ENCODE measurements around the gene MACROH2A1.

The MACROH2A1 gene

GRCh38 chr5:135441350-135441831 lies 42.4 kb upstream of the MACROH2A1 start:
- H4K20me1 ChIP-seq (ENCODE audit: insufficient read depth, low read length): no peaks in the 10 kb centered on the region
- no peak overlapping the region for H3K9ac ChIP-seq (ENCODE audit: low read length)
- no peak overlapping the region for H3K4me3 ChIP-seq (ENCODE audit: low read length)
- no peaks in the 10 kb centered on the region for H3K79me2 ChIP-seq (ENCODE audit: low read length)
- peaks cover 6% of the 10 kb centered on the region; the same call in 1 of the 2 replicates for H3K27me3 ChIP-seq (ENCODE audit: low read depth, low read length)
- H3K4me2 ChIP-seq (ENCODE audit: low read length): no peak overlapping the region
- no peaks in the 10 kb centered on the region for H3K9me3 ChIP-seq (ENCODE audit: insufficient read depth, low read length)
- H3K4me1 ChIP-seq (ENCODE audit: low read length): peaks cover 30% of the 10 kb centered on the region
- no peak overlapping the region for H3K27ac ChIP-seq (ENCODE audit: low read length)
- TF ChIP-seq, protein P1, sequence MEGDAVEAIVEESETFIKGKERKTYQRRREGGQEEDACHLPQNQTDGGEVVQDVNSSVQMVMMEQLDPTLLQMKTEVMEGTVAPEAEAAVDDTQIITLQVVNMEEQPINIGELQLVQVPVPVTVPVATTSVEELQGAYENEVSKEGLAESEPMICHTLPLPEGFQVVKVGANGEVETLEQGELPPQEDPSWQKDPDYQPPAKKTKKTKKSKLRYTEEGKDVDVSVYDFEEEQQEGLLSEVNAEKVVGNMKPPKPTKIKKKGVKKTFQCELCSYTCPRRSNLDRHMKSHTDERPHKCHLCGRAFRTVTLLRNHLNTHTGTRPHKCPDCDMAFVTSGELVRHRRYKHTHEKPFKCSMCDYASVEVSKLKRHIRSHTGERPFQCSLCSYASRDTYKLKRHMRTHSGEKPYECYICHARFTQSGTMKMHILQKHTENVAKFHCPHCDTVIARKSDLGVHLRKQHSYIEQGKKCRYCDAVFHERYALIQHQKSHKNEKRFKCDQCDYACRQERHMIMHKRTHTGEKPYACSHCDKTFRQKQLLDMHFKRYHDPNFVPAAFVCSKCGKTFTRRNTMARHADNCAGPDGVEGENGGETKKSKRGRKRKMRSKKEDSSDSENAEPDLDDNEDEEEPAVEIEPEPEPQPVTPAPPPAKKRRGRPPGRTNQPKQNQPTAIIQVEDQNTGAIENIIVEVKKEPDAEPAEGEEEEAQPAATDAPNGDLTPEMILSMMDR (IDR thresholded peaks at IDR 0.05; ENCODE audit: low read depth, low read length): no peak
- H2AFZ ChIP-seq (ENCODE audit: low read depth, low read length): no peak overlapping the region
- H3K36me3 ChIP-seq (replicated peaks; ENCODE audit: low read depth, low read length): no peaks in the 10 kb centered on the region

DNA sequence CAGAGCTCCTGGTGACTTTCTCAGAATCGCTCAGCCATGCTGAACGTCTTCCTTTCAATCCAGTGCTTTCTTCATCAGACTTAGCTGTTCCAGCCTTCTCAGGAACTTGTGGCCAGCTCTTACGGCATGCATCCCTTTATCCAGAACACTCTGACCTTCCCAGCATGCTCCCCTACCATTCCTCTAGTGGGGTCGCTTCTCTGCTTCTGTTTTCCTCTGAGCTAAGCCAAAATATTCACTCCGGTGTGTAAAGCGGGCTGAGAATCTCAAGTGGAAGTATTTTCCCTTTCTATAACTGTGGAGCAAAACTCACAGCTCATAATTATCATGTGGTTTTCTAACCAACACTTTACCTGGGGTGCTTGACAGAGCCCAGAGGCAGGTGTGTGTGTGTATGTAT lies 41.9 kb upstream of the MACROH2A1 start:
- Histone ChIP-seq H2AFZ (ENCODE audit: low read depth, low read length) (no peak overlapping the region), H4K20me1 (ENCODE audit: insufficient read depth, low read length) (no peaks in the 10 kb centered on the region), H3K4me3 (ENCODE audit: low read length) (no peak overlapping the region), H3K9me3 (ENCODE audit: insufficient read depth, low read length) (no peaks in the 10 kb centered on the region), H3K79me2 (ENCODE audit: low read length) (no peaks in the 10 kb centered on the region), H3K9ac (ENCODE audit: low read length) (no peak overlapping the region), H3K27ac (ENCODE audit: low read length) (no peak overlapping the region), H3K4me1 (ENCODE audit: low read length) (peaks cover 30% of the 10 kb centered on the region), H3K27me3 (ENCODE audit: low read depth, low read length) (peaks cover 11% of the 10 kb centered on the region), H3K4me2 (ENCODE audit: low read length) (no peak overlapping the region), H3K36me3 (replicated peaks; ENCODE audit: low read depth, low read length) (no peaks in the 10 kb centered on the region)
- TF ChIP-seq, protein P1 (IDR thresholded peaks at IDR 0.05; ENCODE audit: low read depth, low read length): no peak
- no peak for TF ChIP-seq EZH2phosphoT487 (IDR thresholded peaks at IDR 0.05; ENCODE audit: low read depth)

DNA sequence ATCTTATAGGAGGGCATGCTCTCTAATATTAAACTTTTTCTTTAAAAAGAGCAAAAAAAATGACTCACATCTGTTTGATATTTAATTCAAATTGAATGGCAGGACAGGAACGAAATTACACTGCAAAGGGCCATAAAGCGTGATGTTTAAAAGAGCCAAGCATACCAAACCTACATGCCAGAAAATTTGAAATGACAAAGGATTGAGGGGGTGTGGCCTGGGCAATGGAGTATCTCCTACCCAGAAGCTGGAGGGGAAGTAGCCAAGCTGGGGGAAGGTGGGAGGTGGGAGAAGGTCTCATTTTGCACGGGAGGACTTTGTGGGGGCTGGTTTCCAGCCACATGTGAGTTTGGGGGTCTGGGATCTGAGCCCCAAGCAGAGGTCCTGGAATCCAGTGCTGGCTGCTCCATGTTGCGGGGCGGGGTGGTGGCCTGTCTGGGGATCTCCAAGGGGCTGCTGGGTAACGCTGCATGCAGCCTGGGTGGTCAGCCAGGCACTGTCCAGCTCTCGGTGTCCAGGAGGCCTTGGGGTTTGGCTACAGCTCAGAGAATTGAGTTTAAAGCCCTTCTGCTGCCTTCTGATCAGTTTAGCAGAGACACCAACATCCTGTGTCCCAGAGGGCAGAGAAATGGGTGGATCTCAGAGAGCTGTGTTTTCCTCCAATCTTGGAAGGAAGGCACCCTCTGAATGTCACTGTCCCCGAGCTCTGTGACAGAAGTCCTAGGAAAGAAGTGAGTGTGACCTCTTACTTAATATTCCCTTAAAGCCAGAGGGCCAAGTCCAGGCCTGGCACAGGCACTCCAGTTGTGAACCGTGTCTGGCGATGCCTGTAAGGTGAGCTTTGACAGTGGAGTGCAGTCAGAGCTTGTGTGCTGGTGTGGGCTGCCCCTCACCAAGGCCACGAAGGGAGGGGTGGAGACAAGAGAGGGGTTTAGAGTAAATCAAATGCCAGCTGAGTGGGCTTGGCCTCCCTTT lies 40.5 kb upstream of the MACROH2A1 start:
- TF ChIP-seq, protein P1 (IDR thresholded peaks at IDR 0.05; ENCODE audit: low read depth, low read length): no peak
- TF ChIP-seq EZH2phosphoT487 (IDR thresholded peaks at IDR 0.05; ENCODE audit: low read depth): no peak
- Histone ChIP-seq H3K27me3 (ENCODE audit: low read depth, low read length) (peaks cover 20% of the 10 kb centered on the region), H3K9me3 (ENCODE audit: insufficient read depth, low read length) (no peaks in the 10 kb centered on the region), H3K4me3 (ENCODE audit: low read length) (no peak overlapping the region), H3K4me1 (ENCODE audit: low read length) (peaks cover 30% of the 10 kb centered on the region), H3K79me2 (ENCODE audit: low read length) (no peaks in the 10 kb centered on the region), H2AFZ (ENCODE audit: low read depth, low read length) (no peak overlapping the region), H4K20me1 (ENCODE audit: insufficient read depth, low read length) (no peaks in the 10 kb centered on the region), H3K9ac (ENCODE audit: low read length) (no peak overlapping the region), H3K4me2 (ENCODE audit: low read length) (0 out of 2 replicates have a peak overlapping the region, but pooled peaks have one; percentile 9), H3K36me3 (replicated peaks; ENCODE audit: low read depth, low read length) (no peaks in the 10 kb centered on the region), H3K27ac (ENCODE audit: low read length) (no peak overlapping the region)

- Histone ChIP-seq H3K9ac (ENCODE audit: low read length) (no peak overlapping the region), H3K79me2 (ENCODE audit: low read length) (no peaks in the 10 kb centered on the region), H2AFZ (ENCODE audit: low read depth, low read length) (no peak overlapping the region), H3K9me3 (ENCODE audit: insufficient read depth, low read length) (no peaks in the 10 kb centered on the region), H3K27me3 (ENCODE audit: low read depth, low read length) (peaks cover 20% of the 10 kb centered on the region), H3K4me2 (ENCODE audit: low read length) (0 out of 2 replicates have a peak overlapping the region, but pooled peaks have one; percentile 9), H3K36me3 (replicated peaks; ENCODE audit: low read depth, low read length) (no peaks in the 10 kb centered on the region), H4K20me1 (ENCODE audit: insufficient read depth, low read length) (no peaks in the 10 kb centered on the region), H3K4me1 (ENCODE audit: low read length) (peaks cover 30% of the 10 kb centered on the region), H3K4me3 (ENCODE audit: low read length) (no peak overlapping the region), H3K27ac (ENCODE audit: low read length) (no peak overlapping the region)
- TF ChIP-seq, protein P1 (IDR thresholded peaks at IDR 0.05; ENCODE audit: low read depth, low read length): no peak
- TF ChIP-seq EZH2phosphoT487 (IDR thresholded peaks at IDR 0.05; ENCODE audit: low read depth): no peak
Measured at GRCh38 chr5:135438636-135439221, 39.7 kb upstream of the MACROH2A1 start.

Data from OCI-LY3 (cell line).